Measurements from ENCODE around the gene BBC3.

Gene BBC3

GRCh38 chr19:47274071-47274890, 43.3 kb upstream of the BBC3 start, which contains the start of gene INAFM1:
INAFM1 (plus strand) TSS chr19:47274885; CDS start chr19:47274920, 35 bp downstream.
- Histone ChIP-seq H2BK15ac (replicated peaks; ENCODE audit: low read depth) (no peak within 1 kb of the TSS), H3K4me2 (ENCODE audit: low read length) (peak within 1 kb of the TSS; percentile 95), H4K8ac (ENCODE audit: low read depth, low read length) (peak within 1 kb of the TSS; percentile 41), H2AK5ac (ENCODE audit: low read length) (peak within 1 kb of the TSS; percentile 38), H3K36me3 (ENCODE audit: control insufficient read depth, insufficient read depth, low read length) (peaks cover 3% of the 10 kb centered on the region), H4K5ac (ENCODE audit: low read length) (no peak within 1 kb of the TSS), H3K4ac (ENCODE audit: low read depth, low read length) (peak within 1 kb of the TSS; percentile 66), H3K79me2 (ENCODE audit: control insufficient read depth, insufficient read depth, low read length) (no peaks in the 10 kb centered on the region), H3K79me1 (ENCODE audit: low read length) (no peaks in the 10 kb centered on the region), H3K56ac (ENCODE audit: low read length) (peak within 1 kb of the TSS; percentile 98), H2BK5ac (ENCODE audit: low read length) (peak within 1 kb of the TSS; percentile 92), H3K27me3 (ENCODE audit: insufficient read depth, low read length, poor library complexity) (no peaks in the 10 kb centered on the region), H3K27ac (ENCODE audit: low read depth, low read length) (peak within 1 kb of the TSS; percentile 97), H3K4me1 (ENCODE audit: control insufficient read depth, low read depth, low read length) (peaks cover 5% of the 10 kb centered on the region), H3K4me3 (ENCODE audit: low read length) (peak within 1 kb of the TSS; percentile 77), H2BK120ac (ENCODE audit: low read depth, low read length) (no peak within 1 kb of the TSS), H3K23ac (ENCODE audit: low read length) (peak within 1 kb of the TSS; percentile 66), H3K9ac (ENCODE audit: low read length) (peak within 1 kb of the TSS; percentile 99), H3K18ac (ENCODE audit: low read length) (peak within 1 kb of the TSS; percentile 32)
- no CpG with 5 or more reads among the region's 72 CpGs for WGBS (ENCODE audit: extremely low coverage, insufficient coverage, low lambda C conversion rate)
- DNase-seq, result peak; percentile 96

GRCh38 chr19:47273313-47274070, 42.5 kb upstream of the BBC3 start:
- Histone ChIP-seq H3K27ac (ENCODE audit: low read depth, low read length) (peak overlapping the region; percentile 97), H3K4me3 (ENCODE audit: low read length) (peak overlapping the region; percentile 77), H4K5ac (ENCODE audit: low read length) (no peak overlapping the region), H3K18ac (ENCODE audit: low read length) (peak overlapping the region; percentile 32), H3K23ac (ENCODE audit: low read length) (peak overlapping the region; percentile 97), H2BK5ac (ENCODE audit: low read length) (peak overlapping the region; percentile 92), H3K27me3 (ENCODE audit: insufficient read depth, low read length, poor library complexity) (no peaks in the 10 kb centered on the region), H2BK15ac (replicated peaks; ENCODE audit: low read depth) (no peak overlapping the region), H4K8ac (ENCODE audit: low read depth, low read length) (peak overlapping the region; percentile 41), H3K9ac (ENCODE audit: low read length) (peak overlapping the region; percentile 99), H3K79me1 (ENCODE audit: low read length) (no peaks in the 10 kb centered on the region), H3K36me3 (ENCODE audit: control insufficient read depth, insufficient read depth, low read length) (peaks cover 3% of the 10 kb centered on the region), H3K56ac (ENCODE audit: low read length) (peak overlapping the region; percentile 98), H3K79me2 (ENCODE audit: control insufficient read depth, insufficient read depth, low read length) (no peaks in the 10 kb centered on the region), H3K4me2 (ENCODE audit: low read length) (peak overlapping the region; percentile 95), H3K4ac (ENCODE audit: low read depth, low read length) (peak overlapping the region; percentile 9), H2AK5ac (ENCODE audit: low read length) (no peak overlapping the region), H3K4me1 (ENCODE audit: control insufficient read depth, low read depth, low read length) (peaks cover 5% of the 10 kb centered on the region), H2BK120ac (ENCODE audit: low read depth, low read length) (no peak overlapping the region)
- no CpG with 5 or more reads among the region's 54 CpGs for WGBS (ENCODE audit: extremely low coverage, insufficient coverage, low lambda C conversion rate)
- peak; percentile 97 for DNase-seq

- H2BK15ac ChIP-seq (replicated peaks; ENCODE audit: low read depth), result no peak overlapping the region
- H3K4me3 ChIP-seq (ENCODE audit: low read length), result peak overlapping the region; percentile 23
- H4K8ac ChIP-seq (ENCODE audit: low read depth, low read length), result no peak overlapping the region
- peak overlapping the region; percentile 72 for H3K9ac ChIP-seq (ENCODE audit: low read length)
- WGBS (ENCODE audit: extremely low coverage, insufficient coverage, low lambda C conversion rate), result no CpG with 5 or more reads among the region's 42 CpGs
- no peaks in the 10 kb centered on the region for H3K79me2 ChIP-seq (ENCODE audit: control insufficient read depth, insufficient read depth, low read length)
- peak overlapping the region; percentile 97 for H3K27ac ChIP-seq (ENCODE audit: low read depth, low read length)
- H3K23ac ChIP-seq (ENCODE audit: low read length), result peak overlapping the region; percentile 97
- peaks cover 5% of the 10 kb centered on the region for H3K4me1 ChIP-seq (ENCODE audit: control insufficient read depth, low read depth, low read length)
- no peaks in the 10 kb centered on the region for H3K27me3 ChIP-seq (ENCODE audit: insufficient read depth, low read length, poor library complexity)
- H3K36me3 ChIP-seq (ENCODE audit: control insufficient read depth, insufficient read depth, low read length), result peaks cover 3% of the 10 kb centered on the region
- peak; percentile 60 for DNase-seq
- no peak overlapping the region for H3K4ac ChIP-seq (ENCODE audit: low read depth, low read length)
- H4K5ac ChIP-seq (ENCODE audit: low read length), result no peak overlapping the region
- H2AK5ac ChIP-seq (ENCODE audit: low read length), result peak overlapping the region; percentile 46
- peak overlapping the region; percentile 87 for H3K56ac ChIP-seq (ENCODE audit: low read length)
- no peaks in the 10 kb centered on the region for H3K79me1 ChIP-seq (ENCODE audit: low read length)
- peak overlapping the region; percentile 22 for H3K18ac ChIP-seq (ENCODE audit: low read length)
- no peak overlapping the region for H2BK120ac ChIP-seq (ENCODE audit: low read depth, low read length)
- H2BK5ac ChIP-seq (ENCODE audit: low read length), result peak overlapping the region; percentile 16
- H3K4me2 ChIP-seq (ENCODE audit: low read length), result peak overlapping the region; percentile 44
Measured at GRCh38 chr19:47272448-47273312, 41.7 kb upstream of the BBC3 start.

GRCh38 chr19:47271949-47272348, 41.0 kb upstream of the BBC3 start:
- no peak overlapping the region for H3K4me2 ChIP-seq (ENCODE audit: low read length)
- H2BK5ac ChIP-seq (ENCODE audit: low read length), result no peak overlapping the region
- H3K9ac ChIP-seq (ENCODE audit: low read length), result no peak overlapping the region
- peaks cover 5% of the 10 kb centered on the region for H3K4me1 ChIP-seq (ENCODE audit: control insufficient read depth, low read depth, low read length)
- no CpG with 5 or more reads among the region's 6 CpGs for WGBS (ENCODE audit: extremely low coverage, insufficient coverage, low lambda C conversion rate)
- no peak overlapping the region for H4K8ac ChIP-seq (ENCODE audit: low read depth, low read length)
- peaks cover 3% of the 10 kb centered on the region for H3K36me3 ChIP-seq (ENCODE audit: control insufficient read depth, insufficient read depth, low read length)
- no peak overlapping the region for H3K4me3 ChIP-seq (ENCODE audit: low read length)
- DNase-seq, result no peak
- no peak overlapping the region for H3K18ac ChIP-seq (ENCODE audit: low read length)
- no peaks in the 10 kb centered on the region for H3K79me2 ChIP-seq (ENCODE audit: control insufficient read depth, insufficient read depth, low read length)
- H3K56ac ChIP-seq (ENCODE audit: low read length), result no peak overlapping the region
- no peak overlapping the region for H3K23ac ChIP-seq (ENCODE audit: low read length)
- H3K4ac ChIP-seq (ENCODE audit: low read depth, low read length), result no peak overlapping the region
- no peak overlapping the region for H4K5ac ChIP-seq (ENCODE audit: low read length)
- no peaks in the 10 kb centered on the region for H3K79me1 ChIP-seq (ENCODE audit: low read length)
- no peak overlapping the region for H2BK120ac ChIP-seq (ENCODE audit: low read depth, low read length)
- H3K27me3 ChIP-seq (ENCODE audit: insufficient read depth, low read length, poor library complexity), result no peaks in the 10 kb centered on the region
- no peak overlapping the region for H3K27ac ChIP-seq (ENCODE audit: low read depth, low read length)
- no peak overlapping the region for H2AK5ac ChIP-seq (ENCODE audit: low read length)
- H2BK15ac ChIP-seq (replicated peaks; ENCODE audit: low read depth), result no peak overlapping the region

GRCh38 chr19:47270408-47270807, 39.4 kb upstream of the BBC3 start:
- no peak overlapping the region for H4K8ac ChIP-seq (ENCODE audit: low read depth, low read length)
- H2BK120ac ChIP-seq (ENCODE audit: low read depth, low read length), result no peak overlapping the region
- H3K27ac ChIP-seq (ENCODE audit: low read depth, low read length), result no peak overlapping the region
- DNase-seq, result no peak
- H2AK5ac ChIP-seq (ENCODE audit: low read length), result no peak overlapping the region
- H3K18ac ChIP-seq (ENCODE audit: low read length), result no peak overlapping the region
- H4K5ac ChIP-seq (ENCODE audit: low read length), result no peak overlapping the region
- H3K4me2 ChIP-seq (ENCODE audit: low read length), result no peak overlapping the region
- H3K27me3 ChIP-seq (ENCODE audit: insufficient read depth, low read length, poor library complexity), result no peaks in the 10 kb centered on the region
- H3K4me1 ChIP-seq (ENCODE audit: control insufficient read depth, low read depth, low read length), result peaks cover 2% of the 10 kb centered on the region
- no peak overlapping the region for H2BK15ac ChIP-seq (replicated peaks; ENCODE audit: low read depth)
- H3K4me3 ChIP-seq (ENCODE audit: low read length), result no peak overlapping the region
- no peak overlapping the region for H3K23ac ChIP-seq (ENCODE audit: low read length)
- H3K4ac ChIP-seq (ENCODE audit: low read depth, low read length), result no peak overlapping the region
- H3K79me2 ChIP-seq (ENCODE audit: control insufficient read depth, insufficient read depth, low read length), result no peaks in the 10 kb centered on the region
- peaks cover 4% of the 10 kb centered on the region for H3K36me3 ChIP-seq (ENCODE audit: control insufficient read depth, insufficient read depth, low read length)
- no peaks in the 10 kb centered on the region for H3K79me1 ChIP-seq (ENCODE audit: low read length)
- WGBS (ENCODE audit: extremely low coverage, insufficient coverage, low lambda C conversion rate), result no CpG with 5 or more reads among the region's 10 CpGs
- H3K9ac ChIP-seq (ENCODE audit: low read length), result no peak overlapping the region
- no peak overlapping the region for H3K56ac ChIP-seq (ENCODE audit: low read length)
- H2BK5ac ChIP-seq (ENCODE audit: low read length), result no peak overlapping the region

All from mesendoderm (in vitro differentiated cells).